GM18505 (cell line): ENCODE measurements around the gene RSPH6A.

ENCODE experiments used
- ATAC-seq: cut with Tn5 transposase; IDR thresholded peaks from one replicate; pipeline ENCODE4 v1.9.1; 2021; ENCODE audit not compliant: unreplicated experiment
- POLR2A ChIP-seq: IDR thresholded peaks from 4 replicates; pipeline ENCODE4 v1.6.1; 2011; ENCODE audit warnings: borderline replicate concordance; ENCODE audit not compliant: insufficient read depth, insufficient read length; ENCODE audit errors: extremely low read depth

The RSPH6A gene

DNA sequence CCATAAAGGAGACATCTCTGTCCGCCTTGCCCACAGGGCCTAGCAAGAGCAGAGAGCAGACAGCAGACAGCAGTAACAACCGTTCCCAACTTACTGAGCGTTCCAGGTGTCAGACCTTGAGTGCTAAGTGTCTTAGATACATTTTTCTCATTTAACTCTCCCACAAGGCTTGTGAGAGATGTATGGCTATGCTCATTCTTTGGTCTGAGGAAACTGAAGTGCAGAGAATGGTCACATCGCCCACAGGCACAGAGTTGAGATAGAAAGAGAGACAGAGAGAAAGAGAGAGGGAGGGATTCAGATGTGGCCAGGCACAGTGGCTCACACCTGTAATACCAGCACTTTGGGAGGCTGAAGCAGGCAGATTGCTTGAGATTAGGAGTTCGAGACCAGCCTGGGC lies 67.6 kb downstream of the RSPH6A start:
- no peak for ATAC-seq
- TF ChIP-seq POLR2A: no peak

DNA sequence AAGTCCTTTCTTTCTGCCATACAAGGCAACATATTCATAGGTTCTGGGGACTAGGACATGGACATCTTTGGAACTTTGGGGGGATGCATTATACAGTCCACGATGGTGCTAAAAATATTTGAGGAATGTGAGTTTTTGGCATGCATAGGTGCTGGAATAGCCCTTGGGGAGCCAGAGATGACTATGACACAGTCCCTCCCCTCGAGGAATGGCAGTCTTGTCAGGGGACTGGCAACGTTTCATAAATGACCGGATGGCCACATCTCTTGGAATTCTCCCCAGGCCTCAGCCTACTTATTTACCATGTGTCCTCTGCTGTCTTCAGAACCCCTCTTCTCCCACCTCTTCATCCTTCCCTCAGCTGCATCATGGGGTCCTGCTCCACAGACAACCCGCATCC lies 68.2 kb downstream of the RSPH6A start:
- ATAC-seq: no peak
- TF ChIP-seq POLR2A: no peak
